Liver (tissue), 9 donors: ENCODE results near the gene ATP6V1F. TPM values are rescaled to one million over a fixed set of nuclear protein-coding genes. Genes with fewer than 3 reads are reported as not detected.

Source experiments
- DNase-seq: peaks from one replicate; pipeline ENCODE4 v3.0.0-alpha.2; 2017; ENCODE audit warnings: low spot score
- H3K27ac ChIP-seq, 2 donors: one replicate each; pipeline ENCODE4 v1.7.0; 2013; ENCODE audit warnings: inconsistent platforms in 2 of 2, low read length in 2 of 2, control low read depth in 1 of 2, low read depth in 1 of 2, mild to moderate bottlenecking in 1 of 2
- H3K27me3 ChIP-seq, 4 donors: one replicate each; pipeline versions ENCODE4 v1.6.1 to v1.7.0; 2013; ENCODE audit warnings: low read length in 3 of 4, inconsistent platforms in 1 of 4, mild to moderate bottlenecking in 1 of 4, moderate library complexity in 1 of 4; ENCODE audit not compliant: control insufficient read depth in 4 of 4, insufficient read depth in 4 of 4
- H3K36me3 ChIP-seq, 4 donors: one replicate each; pipeline versions ENCODE4 v1.6.1 to v1.7.0; 2013; ENCODE audit warnings: low read length in 3 of 4, mild to moderate bottlenecking in 3 of 4, low read depth in 1 of 4, moderate library complexity in 1 of 4; ENCODE audit not compliant: control insufficient read depth in 4 of 4, insufficient read depth in 3 of 4
- H3K4me1 ChIP-seq, 4 donors: one replicate each; pipeline versions ENCODE4 v1.6.1 to v1.7.0; 2013; ENCODE audit warnings: low read length in 3 of 4, mild to moderate bottlenecking in 3 of 4, moderate library complexity in 1 of 4; ENCODE audit not compliant: control insufficient read depth in 4 of 4, insufficient read depth in 4 of 4
- H3K4me3 ChIP-seq, 3 donors: one replicate each; pipeline versions ENCODE4 v1.6.1 to v1.7.0; 2013; ENCODE audit warnings: low read length in 3 of 3, control low read depth in 1 of 3, low read depth in 1 of 3, mild to moderate bottlenecking in 1 of 3
- H3K9ac ChIP-seq, 2 donors: one replicate each; pipeline ENCODE4 v1.7.0; 2013; ENCODE audit warnings: low read length in 2 of 2, mild to moderate bottlenecking in 2 of 2, moderate library complexity in 2 of 2, control low read depth in 1 of 2, low read depth in 1 of 2
- H3K9me3 ChIP-seq, 4 donors: one replicate each; pipeline versions ENCODE4 v1.6.1 to v1.7.0; 2013; ENCODE audit warnings: low read length in 3 of 4; ENCODE audit not compliant: control insufficient read depth in 4 of 4
- ATF3 ChIP-seq: IDR thresholded peaks from 2 replicates; pipeline ENCODE4 v1.6.1; 2016; ENCODE audit warnings: antibody characterized with exemption
- CTCF ChIP-seq: fragments of 150-350 bp; IDR thresholded peaks from 2 replicates; pipeline ENCODE4 v1.5.1; 2017; ENCODE audit warnings: improper control_type of control experiment, low read depth, low read length; ENCODE audit not compliant: missing input control
- EGR1 ChIP-seq, 2 donors: IDR thresholded peaks; 2 replicates each; pipeline ENCODE4 v1.6.1; 2016 to 2018; ENCODE audit warnings: antibody characterized with exemption in 2 of 2, low read depth in 2 of 2
- FOXA1 ChIP-seq: IDR thresholded peaks from 2 replicates; pipeline ENCODE4 v1.6.1; 2016; ENCODE audit warnings: antibody characterized with exemption
- FOXA2 ChIP-seq: IDR thresholded peaks from 2 replicates; pipeline ENCODE4 v1.6.1; 2016; ENCODE audit warnings: antibody characterized with exemption
- GABPA ChIP-seq, 2 donors: IDR thresholded peaks in 1 of 2; conservative IDR thresholded peaks in 1 of 2; 2 replicates each; pipeline ENCODE4 v1.6.1; 2016; ENCODE audit warnings: antibody characterized with exemption in 2 of 2, mild to moderate bottlenecking in 1 of 2, moderate library complexity in 1 of 2
- HNF4A ChIP-seq, 2 donors: conservative IDR thresholded peaks; 2 replicates each; pipeline ENCODE4 v1.6.1; 2016; ENCODE audit warnings: antibody characterized with exemption in 2 of 2, mild to moderate bottlenecking in 2 of 2
- JUND ChIP-seq, 2 donors: IDR thresholded peaks; 2 replicates each; pipeline ENCODE4 v1.6.1; 2016; ENCODE audit warnings: antibody characterized with exemption in 2 of 2
- NR2F2 ChIP-seq: IDR thresholded peaks from 2 replicates; pipeline ENCODE4 v1.6.1; 2016; ENCODE audit warnings: antibody characterized with exemption
- RAD21 ChIP-seq, 2 donors: IDR thresholded peaks; 2 replicates each; pipeline ENCODE4 v1.6.1; 2016; ENCODE audit warnings: antibody characterized with exemption in 2 of 2, mild to moderate bottlenecking in 2 of 2
- RXRA ChIP-seq, 2 donors: IDR thresholded peaks; 2 replicates each; pipeline ENCODE4 v1.6.1; 2017 to 2018; ENCODE audit warnings: antibody characterized with exemption in 2 of 2, mild to moderate bottlenecking in 1 of 2
- SP1 ChIP-seq: IDR thresholded peaks from 2 replicates; pipeline ENCODE4 v1.6.1; 2018; ENCODE audit warnings: antibody characterized with exemption, mild to moderate bottlenecking
- TAF1 ChIP-seq: conservative IDR thresholded peaks from 2 replicates; pipeline ENCODE4 v1.6.1; 2016; ENCODE audit warnings: antibody characterized with exemption, mild to moderate bottlenecking
- YY1 ChIP-seq: IDR thresholded peaks from 2 replicates; pipeline ENCODE4 v1.6.1; 2016; ENCODE audit warnings: antibody characterized with exemption, mild to moderate bottlenecking
- WGBS: extraction: QIAGEN DNeasy Blood & Tissue Kit; methylation state at CpG from one replicate; pipeline ENCODE4 v1.1.7; 2013; 5-methylcytosine and 5-hydroxymethylcytosine counted together
- polyA plus RNA-seq, 2 donors: library from polyadenylated mRNA; stranded (reverse) in 1 of 2; unstranded in 1 of 2; fragments of 200-250 nt in 1 of 2; fragments of >200 nt in 1 of 2; fragmentation: Nextera tagmentation in 1 of 2; extraction: Ambion mirVana in 1 of 2; gene quantifications; one replicate each; pipeline versions ENCODE4 v1.2.1 to v1.2.3, GENCODE V29; 2013 to 2015
- total RNA-seq, 2 donors: library from RNA; depleted of rRNA; stranded (reverse); fragments of >200 nt; gene quantifications; one replicate each; pipeline ENCODE4 v1.2.3, GENCODE V29; 2014
- TF ChIP-seq, protein P1 (sequence below): IDR thresholded peaks from 2 replicates; pipeline ENCODE4 v1.6.1; 2016; ENCODE audit warnings: antibody characterized with exemption, mild to moderate bottlenecking
- TF ChIP-seq, protein P2 (sequence below): IDR thresholded peaks from 2 replicates; pipeline ENCODE4 v1.6.1; 2016; ENCODE audit warnings: antibody characterized with exemption
- TF ChIP-seq, protein P3 (sequence below): IDR thresholded peaks from 2 replicates; pipeline ENCODE4 v1.6.1; 2016; ENCODE audit warnings: antibody characterized with exemption
- donor health status: healthy.
- donor health status: healthy.
- donor health status: healthy.
- donor health status: healthy.
- donor health status: healthy.

Gene ATP6V1F
- total and polyA plus RNA-seq, 4 donors: 23.1 to 111 (median 47.1) TPM

- no peak overlapping the region for H3K9ac ChIP-seq
- no peak for DNase-seq
- no peak overlapping the region for H3K27ac ChIP-seq
- no peaks in the 10 kb centered on the region for H3K36me3 ChIP-seq
- no peak overlapping the region for H3K4me3 ChIP-seq
- no peaks in the 10 kb centered on the region for H3K9me3 ChIP-seq
- WGBS: 29% methylated on average over 8 of the region's 8 CpGs
- H3K4me1 ChIP-seq: peaks cover 0 to 12% (median 6%) of the 10 kb centered on the region in 4 donors
- H3K27me3 ChIP-seq: no peaks in the 10 kb centered on the region
- TF ChIP-seq TAF1: no peak
- TF ChIP-seq, protein P1, sequence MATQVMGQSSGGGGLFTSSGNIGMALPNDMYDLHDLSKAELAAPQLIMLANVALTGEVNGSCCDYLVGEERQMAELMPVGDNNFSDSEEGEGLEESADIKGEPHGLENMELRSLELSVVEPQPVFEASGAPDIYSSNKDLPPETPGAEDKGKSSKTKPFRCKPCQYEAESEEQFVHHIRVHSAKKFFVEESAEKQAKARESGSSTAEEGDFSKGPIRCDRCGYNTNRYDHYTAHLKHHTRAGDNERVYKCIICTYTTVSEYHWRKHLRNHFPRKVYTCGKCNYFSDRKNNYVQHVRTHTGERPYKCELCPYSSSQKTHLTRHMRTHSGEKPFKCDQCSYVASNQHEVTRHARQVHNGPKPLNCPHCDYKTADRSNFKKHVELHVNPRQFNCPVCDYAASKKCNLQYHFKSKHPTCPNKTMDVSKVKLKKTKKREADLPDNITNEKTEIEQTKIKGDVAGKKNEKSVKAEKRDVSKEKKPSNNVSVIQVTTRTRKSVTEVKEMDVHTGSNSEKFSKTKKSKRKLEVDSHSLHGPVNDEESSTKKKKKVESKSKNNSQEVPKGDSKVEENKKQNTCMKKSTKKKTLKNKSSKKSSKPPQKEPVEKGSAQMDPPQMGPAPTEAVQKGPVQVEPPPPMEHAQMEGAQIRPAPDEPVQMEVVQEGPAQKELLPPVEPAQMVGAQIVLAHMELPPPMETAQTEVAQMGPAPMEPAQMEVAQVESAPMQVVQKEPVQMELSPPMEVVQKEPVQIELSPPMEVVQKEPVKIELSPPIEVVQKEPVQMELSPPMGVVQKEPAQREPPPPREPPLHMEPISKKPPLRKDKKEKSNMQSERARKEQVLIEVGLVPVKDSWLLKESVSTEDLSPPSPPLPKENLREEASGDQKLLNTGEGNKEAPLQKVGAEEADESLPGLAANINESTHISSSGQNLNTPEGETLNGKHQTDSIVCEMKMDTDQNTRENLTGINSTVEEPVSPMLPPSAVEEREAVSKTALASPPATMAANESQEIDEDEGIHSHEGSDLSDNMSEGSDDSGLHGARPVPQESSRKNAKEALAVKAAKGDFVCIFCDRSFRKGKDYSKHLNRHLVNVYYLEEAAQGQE: no peak
- TF ChIP-seq HNF4A (conservative IDR thresholded peaks at IDR 0.05): no peak
- TF ChIP-seq CTCF: peak; percentile 58
- no peak for TF ChIP-seq FOXA1
- TF ChIP-seq SP1: no peak
- TF ChIP-seq FOXA2: no peak
- TF ChIP-seq, protein P2, sequence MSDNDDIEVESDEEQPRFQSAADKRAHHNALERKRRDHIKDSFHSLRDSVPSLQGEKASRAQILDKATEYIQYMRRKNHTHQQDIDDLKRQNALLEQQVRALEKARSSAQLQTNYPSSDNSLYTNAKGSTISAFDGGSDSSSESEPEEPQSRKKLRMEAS: no peak
- no peak for TF ChIP-seq RXRA (IDR thresholded peaks at IDR 0.05)
- no peak for TF ChIP-seq ATF3
- no peak for TF ChIP-seq YY1
- TF ChIP-seq NR2F2: no peak
- peak; percentile 88 for TF ChIP-seq RAD21 (IDR thresholded peaks at IDR 0.05)
- TF ChIP-seq JUND (IDR thresholded peaks at IDR 0.05): no peak
Observed at GRCh38 chr7:128904381-128905197, 41.9 kb downstream of the ATP6V1F start.

DNA sequence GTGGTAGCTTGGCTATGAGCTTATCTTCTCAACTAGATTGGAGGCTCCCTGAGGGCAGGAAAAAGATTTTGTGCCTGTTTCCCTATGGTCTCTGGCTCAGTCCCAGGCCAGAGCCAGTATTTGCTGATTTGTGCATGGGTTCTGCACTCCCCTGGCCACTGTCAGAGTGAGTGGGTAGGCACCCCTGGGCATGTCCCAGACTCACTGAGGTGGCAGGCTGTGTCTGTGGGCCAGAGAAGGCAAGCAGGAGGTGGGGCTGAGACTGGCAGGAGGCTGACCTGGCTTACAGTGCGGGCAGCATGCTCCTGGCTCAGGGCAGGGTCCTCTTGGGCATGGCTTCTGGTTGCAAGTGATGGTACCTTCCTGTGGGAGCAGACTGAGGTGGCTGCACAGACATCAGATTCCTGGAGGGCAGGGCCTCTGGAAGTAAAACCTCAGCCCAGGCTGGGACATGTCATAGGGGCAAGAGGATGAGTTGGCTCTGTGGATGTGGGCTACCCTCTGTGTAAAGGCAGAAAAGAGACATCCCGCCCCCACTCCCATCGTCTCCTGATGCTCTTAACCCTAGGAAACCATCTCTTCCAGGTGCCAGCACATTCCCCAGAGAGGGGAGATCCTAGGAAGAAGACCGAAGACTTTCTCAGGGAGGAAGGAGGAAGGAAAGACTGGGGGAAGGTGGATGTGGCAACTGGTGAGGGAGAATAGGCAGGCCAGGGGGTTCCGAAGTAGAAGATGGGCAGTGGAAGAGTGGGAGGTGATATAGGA is 43.5 kb downstream of the ATP6V1F start:
- DNase-seq: no peak
- H3K27me3 ChIP-seq: no peaks in the 10 kb centered on the region

More for the DNA sequence above, 43.5 kb downstream of the ATP6V1F start:
- Histone ChIP-seq H3K9ac (no peak overlapping the region), H3K9me3 (no peaks in the 10 kb centered on the region), H3K4me1 (peaks cover 2 to 18% (median 4%) of the 10 kb centered on the region in 4 donors), H3K27ac (no peak overlapping the region), H3K36me3 (no peaks in the 10 kb centered on the region), H3K4me3 (no peak overlapping the region)
- WGBS: 90% methylated on average over 5 of the region's 5 CpGs
- TF ChIP-seq NR2F2 (no peak), RAD21 (IDR thresholded peaks at IDR 0.05) (no peak), YY1 (no peak), TAF1 (no peak), GABPA (IDR thresholded peaks at IDR 0.05 in 1 of 2, conservative IDR thresholded peaks at IDR 0.05 in 1 of 2) (no peak), HNF4A (conservative IDR thresholded peaks at IDR 0.05) (no peak), FOXA1 (no peak), JUND (IDR thresholded peaks at IDR 0.05) (no peak), CTCF (no peak), RXRA (IDR thresholded peaks at IDR 0.05) (no peak), SP1 (no peak), EGR1 (IDR thresholded peaks at IDR 0.05; ENCODE audit: low read depth in 2 of 2) (no peak), ATF3 (no peak)
- TF ChIP-seq, protein P3, sequence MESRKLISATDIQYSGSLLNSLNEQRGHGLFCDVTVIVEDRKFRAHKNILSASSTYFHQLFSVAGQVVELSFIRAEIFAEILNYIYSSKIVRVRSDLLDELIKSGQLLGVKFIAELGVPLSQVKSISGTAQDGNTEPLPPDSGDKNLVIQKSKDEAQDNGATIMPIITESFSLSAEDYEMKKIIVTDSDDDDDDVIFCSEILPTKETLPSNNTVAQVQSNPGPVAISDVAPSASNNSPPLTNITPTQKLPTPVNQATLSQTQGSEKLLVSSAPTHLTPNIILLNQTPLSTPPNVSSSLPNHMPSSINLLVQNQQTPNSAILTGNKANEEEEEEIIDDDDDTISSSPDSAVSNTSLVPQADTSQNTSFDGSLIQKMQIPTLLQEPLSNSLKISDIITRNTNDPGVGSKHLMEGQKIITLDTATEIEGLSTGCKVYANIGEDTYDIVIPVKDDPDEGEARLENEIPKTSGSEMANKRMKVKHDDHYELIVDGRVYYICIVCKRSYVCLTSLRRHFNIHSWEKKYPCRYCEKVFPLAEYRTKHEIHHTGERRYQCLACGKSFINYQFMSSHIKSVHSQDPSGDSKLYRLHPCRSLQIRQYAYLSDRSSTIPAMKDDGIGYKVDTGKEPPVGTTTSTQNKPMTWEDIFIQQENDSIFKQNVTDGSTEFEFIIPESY: no peak
- TF ChIP-seq, protein P2: no peak
